A673 (cell line): Measurements from ENCODE around the gene EED. TPM values are rescaled to one million over a fixed set of nuclear protein-coding genes. Genes with fewer than 3 reads are reported as not detected.

ENCODE experiments used
- BruUV-seq: library from RNA; stranded (reverse); fragments of 400-500 nt; replicated peaks from 2 replicates; lab custom pipeline; 2021; lab: Mats Ljungman, UMichigan
- CTCF ChIA-PET: fragments of 300-600 bp; sonication (Branson Sonifier 250); formaldehyde crosslinking; loops from one replicate; lab custom pipeline; 2022; ENCODE audit warnings: antibody characterized with exemption; lab: Charles Lee
- POLR2A ChIA-PET: fragments of 300-600 bp; sonication (Branson Sonifier 250); formaldehyde crosslinking; loops from one replicate; lab custom pipeline; 2022; ENCODE audit warnings: antibody characterized with exemption; ENCODE audit not compliant: low non-redundant PET; lab: Charles Lee
- DNase-seq: peaks from one replicate; pipeline ENCODE4 v3.0.0-alpha.2; 2015; ENCODE audit warnings: low spot score
- H3K27ac ChIP-seq: fragments of 200-600 bp; sonication (generic); 2 replicates; pipeline ENCODE4 v1.5.1; 2016; ENCODE audit warnings: mixed run types, low read depth, mild to moderate bottlenecking, mixed read lengths, antibody characterized with exemption, low read length; ENCODE audit not compliant: poor library complexity, severe bottlenecking
- H3K27me3 ChIP-seq: fragments of 200-600 bp; sonication (generic); replicated peaks from 2 replicates; pipeline ENCODE4 v1.6.1; 2017; ENCODE audit warnings: mixed run types, low read depth, mild to moderate bottlenecking, mixed read lengths, antibody characterized with exemption, low read length; ENCODE audit not compliant: insufficient read depth, poor library complexity
- H3K36me3 ChIP-seq: fragments of 200-600 bp; sonication (generic); 2 replicates; pipeline ENCODE4 v1.6.1; 2016; ENCODE audit warnings: mixed run types, mild to moderate bottlenecking, mixed read lengths, antibody characterized with exemption, low read length; ENCODE audit not compliant: insufficient read depth, poor library complexity, severe bottlenecking
- H3K4me1 ChIP-seq: fragments of 200-600 bp; sonication (generic); 2 replicates; pipeline ENCODE4 v1.6.1; 2017; ENCODE audit warnings: mixed run types, mild to moderate bottlenecking, mixed read lengths, antibody characterized with exemption, low read length; ENCODE audit not compliant: insufficient read depth, poor library complexity, severe bottlenecking
- H3K4me3 ChIP-seq: fragments of 200-600 bp; sonication (generic); 2 replicates; pipeline ENCODE4 v1.5.1; 2016; ENCODE audit warnings: low read depth, mixed run types, mild to moderate bottlenecking, mixed read lengths, low read length; ENCODE audit not compliant: poor library complexity, severe bottlenecking
- H3K9me3 ChIP-seq: fragments of 200-600 bp; sonication (generic); 2 replicates; pipeline ENCODE4 v1.6.1; 2016; ENCODE audit warnings: mixed run types, low read depth, mild to moderate bottlenecking, mixed read lengths, antibody characterized with exemption, low read length; ENCODE audit not compliant: poor library complexity, severe bottlenecking
- EZH2 ChIP-seq: fragments of 200-600 bp; sonication (generic); IDR thresholded peaks from 2 replicates; pipeline ENCODE4 v1.6.1; 2017; ENCODE audit warnings: borderline replicate concordance, low read depth, mild to moderate bottlenecking, mixed read lengths, antibody characterized with exemption, low read length; ENCODE audit not compliant: poor library complexity, severe bottlenecking
- intact Hi-C: fragments of 100-400 bp; cut with micrococcal nuclease; formaldehyde crosslinking; loops from one replicate; pipeline ENCODE4 v1.10.0; 2022; ENCODE audit not compliant: unreplicated experiment
- total RNA-seq: library from RNA; stranded (reverse); gene quantifications from 2 replicates; pipeline ENCODE4 v1.2.3, GENCODE V29; 2021
- TF ChIP-seq, protein P1 (sequence below): fragments of 300-800, 200-600 bp; sonication (generic); conservative IDR thresholded peaks from 2 replicates; pipeline ENCODE4 v1.5.1; 2017; ENCODE audit warnings: low read depth, mild to moderate bottlenecking, antibody characterized with exemption, low read length, moderate library complexity, mixed read lengths

Gene EED
- total RNA-seq, 1 experiment from 2014 or later: 43.4 TPM

DNA sequence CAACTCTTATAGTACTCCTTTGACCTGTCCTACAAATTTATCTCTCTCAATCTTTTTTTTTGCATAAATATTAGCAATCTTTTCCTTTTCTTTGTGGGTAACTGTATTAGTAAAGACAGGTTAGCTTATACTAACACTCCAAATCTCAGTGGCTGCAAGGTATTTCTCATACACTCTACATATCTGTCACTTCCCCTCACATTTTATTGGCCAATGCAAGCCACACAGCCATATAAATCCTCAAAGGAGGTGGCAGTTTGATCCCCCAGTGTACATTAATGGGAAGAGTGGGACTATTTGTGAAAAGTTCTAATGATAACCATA is 42.6 kb upstream of the EED start:
- no peaks in the 10 kb centered on the region for H3K9me3 ChIP-seq
- H3K36me3 ChIP-seq: no peaks in the 10 kb centered on the region
- no peak overlapping the region for H3K27ac ChIP-seq
- no peak for DNase-seq
- H3K4me1 ChIP-seq: peaks cover 6% of the 10 kb centered on the region
- BruUV-seq: no TSS peak
- CTCF ChIA-PET: no interaction called here
- H3K27me3 ChIP-seq: no peaks in the 10 kb centered on the region
- POLR2A ChIA-PET: no interaction called here
- intact Hi-C loops: no loop called here
- no peak for TF ChIP-seq EZH2
- TF ChIP-seq, protein P1, sequence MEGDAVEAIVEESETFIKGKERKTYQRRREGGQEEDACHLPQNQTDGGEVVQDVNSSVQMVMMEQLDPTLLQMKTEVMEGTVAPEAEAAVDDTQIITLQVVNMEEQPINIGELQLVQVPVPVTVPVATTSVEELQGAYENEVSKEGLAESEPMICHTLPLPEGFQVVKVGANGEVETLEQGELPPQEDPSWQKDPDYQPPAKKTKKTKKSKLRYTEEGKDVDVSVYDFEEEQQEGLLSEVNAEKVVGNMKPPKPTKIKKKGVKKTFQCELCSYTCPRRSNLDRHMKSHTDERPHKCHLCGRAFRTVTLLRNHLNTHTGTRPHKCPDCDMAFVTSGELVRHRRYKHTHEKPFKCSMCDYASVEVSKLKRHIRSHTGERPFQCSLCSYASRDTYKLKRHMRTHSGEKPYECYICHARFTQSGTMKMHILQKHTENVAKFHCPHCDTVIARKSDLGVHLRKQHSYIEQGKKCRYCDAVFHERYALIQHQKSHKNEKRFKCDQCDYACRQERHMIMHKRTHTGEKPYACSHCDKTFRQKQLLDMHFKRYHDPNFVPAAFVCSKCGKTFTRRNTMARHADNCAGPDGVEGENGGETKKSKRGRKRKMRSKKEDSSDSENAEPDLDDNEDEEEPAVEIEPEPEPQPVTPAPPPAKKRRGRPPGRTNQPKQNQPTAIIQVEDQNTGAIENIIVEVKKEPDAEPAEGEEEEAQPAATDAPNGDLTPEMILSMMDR: no peak
- H3K4me3 ChIP-seq: no peak overlapping the region

DNA sequence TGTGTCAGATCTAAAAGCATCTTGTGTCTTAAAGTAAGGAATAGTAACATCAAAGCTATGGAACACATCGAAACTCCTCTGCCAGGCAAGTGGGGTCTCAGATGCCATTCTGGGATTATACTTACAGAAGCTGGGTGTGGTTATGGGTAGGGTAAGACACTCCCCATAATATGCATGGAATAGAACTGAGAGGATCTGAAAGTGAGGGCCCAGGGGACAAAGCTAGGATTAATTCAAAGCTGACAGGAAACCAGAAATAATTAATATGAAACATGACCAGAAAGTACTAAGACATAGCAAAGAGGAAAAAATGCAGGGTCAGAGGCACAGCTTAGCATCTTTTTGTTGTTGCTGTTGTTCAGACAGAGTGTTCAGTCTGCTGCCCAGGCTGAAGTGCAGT is 40.2 kb upstream of the EED start:
- no peaks in the 10 kb centered on the region for H3K9me3 ChIP-seq
- POLR2A ChIA-PET: no interaction called here
- H3K4me1 ChIP-seq: peaks cover 6% of the 10 kb centered on the region
- TF ChIP-seq, protein P1: no peak
- TF ChIP-seq EZH2: no peak
- no peaks in the 10 kb centered on the region for H3K36me3 ChIP-seq
- no peak overlapping the region for H3K4me3 ChIP-seq
- intact Hi-C loops: no loop called here
- H3K27ac ChIP-seq: no peak overlapping the region
- BruUV-seq: no TSS peak
- CTCF ChIA-PET: no interaction called here
- no peaks in the 10 kb centered on the region for H3K27me3 ChIP-seq
- DNase-seq: peak; percentile 56

DNA sequence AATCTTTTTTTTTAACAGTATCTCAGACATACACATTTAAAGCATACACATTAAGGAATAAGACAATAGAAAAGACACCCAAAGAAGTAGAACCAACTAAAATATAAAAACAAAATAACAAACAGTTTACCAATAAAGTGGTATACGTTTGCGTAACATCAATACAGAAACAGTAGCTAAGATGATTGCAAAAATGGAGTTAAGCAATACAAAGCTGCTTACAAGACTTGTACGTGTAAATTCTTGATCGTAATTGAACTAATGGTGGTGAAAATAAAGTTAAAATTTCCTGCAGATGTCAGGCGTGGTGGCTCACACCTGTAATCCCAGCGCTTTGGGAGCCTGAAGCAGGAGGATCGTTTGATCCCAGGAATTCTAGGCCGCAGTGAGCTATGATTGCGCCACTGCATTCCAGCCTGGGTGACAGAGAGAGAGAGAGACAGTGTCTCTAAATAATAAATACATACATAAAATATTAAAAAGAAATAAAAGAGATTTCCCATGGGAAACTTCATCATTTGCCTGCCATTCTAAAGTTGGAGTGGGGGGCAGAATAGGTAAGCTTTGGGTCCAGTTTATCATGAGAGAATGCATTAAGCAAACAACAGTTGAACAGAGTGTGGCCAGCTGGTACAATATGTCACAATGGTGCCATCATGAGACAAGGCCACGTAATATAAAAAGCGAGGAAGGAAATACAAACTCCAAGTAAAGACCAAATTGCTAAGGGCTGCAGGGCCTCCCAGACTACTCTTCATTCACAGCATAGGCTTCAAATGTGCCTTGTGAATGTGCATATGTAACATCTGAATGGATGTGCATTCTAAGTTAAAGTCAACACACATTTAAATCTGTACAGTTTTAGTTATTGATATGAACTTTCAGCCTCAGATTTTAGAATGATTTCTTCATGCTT is 38.9 kb upstream of the EED start:
- CTCF ChIA-PET: interaction anchor here (0.6 to 1.2 kb wide), 2 partner anchors 12 to 17 kb away, joined by 3 read pairs; no protein-coding TSS in a partner anchor
- no TSS peak for BruUV-seq
- no peaks in the 10 kb centered on the region for H3K36me3 ChIP-seq
- no peak overlapping the region for H3K27ac ChIP-seq
- H3K4me3 ChIP-seq: no peak overlapping the region
- no peaks in the 10 kb centered on the region for H3K27me3 ChIP-seq
- no peak for TF ChIP-seq EZH2
- TF ChIP-seq, protein P1: no peak
- peaks cover 6% of the 10 kb centered on the region for H3K4me1 ChIP-seq
- H3K9me3 ChIP-seq: no peaks in the 10 kb centered on the region
- intact Hi-C loops: no loop called here
- no peak for DNase-seq
- POLR2A ChIA-PET: interaction anchor here (0.6 kb wide), 1 partner anchor 538 kb away, joined by 3 read pairs; no protein-coding TSS in a partner anchor
